GM19351 (cell line): ENCODE data around the gene ZBTB6.
A peak's percentile ranks its signal among the peaks of the same experiment; 100 is the strongest.
"Not testable (repeated sequence)": the region's sequence is repeated elsewhere in the genome, so short reads cannot be mapped to it uniquely, and the experiment has no call there.

ENCODE experiments used
- ATAC-seq: cut with Tn5 transposase; IDR thresholded peaks from one replicate; pipeline ENCODE4 v1.9.1; 2021; ENCODE audit warnings: mild to moderate bottlenecking, moderate library complexity; ENCODE audit not compliant: unreplicated experiment

The ZBTB6 gene

DNA sequence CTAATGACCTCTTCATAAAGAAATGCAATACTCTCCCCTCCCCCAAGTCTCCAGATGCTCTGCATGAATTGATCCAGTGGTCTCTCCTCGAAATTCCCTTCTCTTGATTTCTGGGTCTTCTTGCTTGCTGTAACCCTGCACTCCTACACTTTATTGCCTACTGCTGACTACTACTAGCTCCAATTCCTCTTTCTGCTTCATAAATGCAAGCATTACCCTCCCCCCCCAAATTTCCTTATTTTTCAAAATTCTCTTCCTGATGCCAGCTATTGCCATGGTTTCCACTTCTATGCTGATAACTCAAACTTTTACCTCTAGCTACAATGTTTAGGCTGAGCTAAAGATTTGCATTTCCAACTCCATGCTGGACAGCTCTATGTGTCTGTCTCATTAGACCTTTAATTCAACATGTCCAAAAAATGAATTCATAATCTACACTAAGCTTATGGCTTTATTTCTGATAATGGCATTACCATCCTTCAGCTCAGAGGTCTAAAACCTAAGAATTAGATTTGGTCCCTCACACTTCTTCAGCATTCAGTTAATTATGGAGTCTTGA, 16.8 kb upstream of the ZBTB6 start:
- no peak for ATAC-seq

DNA sequence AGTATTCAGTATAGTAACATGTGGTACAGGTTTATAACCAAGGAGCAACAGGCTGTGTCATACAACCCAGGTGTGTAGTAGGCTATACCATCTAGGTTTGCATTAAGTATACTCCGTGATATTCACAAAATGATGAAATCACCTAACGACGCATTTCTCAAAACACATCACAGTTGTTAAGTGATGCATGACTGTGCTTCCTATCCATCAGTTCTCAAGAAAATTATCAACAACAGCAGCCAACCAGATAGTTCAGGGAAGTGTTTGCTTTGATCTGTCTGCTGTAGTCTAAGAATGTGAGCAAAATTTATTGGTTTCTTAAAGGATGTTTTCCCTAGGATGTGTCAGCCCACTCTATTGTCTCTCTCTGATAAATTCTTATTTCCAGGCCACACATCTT, 10.8 kb upstream of the ZBTB6 start:
- no peak for ATAC-seq

DNA sequence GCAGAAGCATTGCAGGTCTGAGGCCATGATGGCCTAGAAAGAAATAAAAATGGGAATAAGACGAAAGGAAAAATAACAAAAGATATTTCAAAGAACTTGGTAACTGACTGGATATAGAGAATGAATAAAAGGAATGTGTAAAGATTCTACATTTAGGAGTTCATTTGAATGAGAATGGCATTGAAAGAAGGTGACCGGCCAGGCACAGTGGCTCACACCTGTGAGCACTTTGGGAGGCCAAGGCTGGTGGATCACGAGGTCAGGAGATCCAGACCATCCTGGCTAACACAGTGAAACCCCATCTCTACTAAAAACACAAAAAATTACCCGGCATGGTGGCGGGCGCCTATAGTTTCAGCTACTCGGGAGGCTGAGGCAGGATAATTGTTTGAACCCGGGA, 9.6 kb upstream of the ZBTB6 start:
- ATAC-seq = no peak

DNA sequence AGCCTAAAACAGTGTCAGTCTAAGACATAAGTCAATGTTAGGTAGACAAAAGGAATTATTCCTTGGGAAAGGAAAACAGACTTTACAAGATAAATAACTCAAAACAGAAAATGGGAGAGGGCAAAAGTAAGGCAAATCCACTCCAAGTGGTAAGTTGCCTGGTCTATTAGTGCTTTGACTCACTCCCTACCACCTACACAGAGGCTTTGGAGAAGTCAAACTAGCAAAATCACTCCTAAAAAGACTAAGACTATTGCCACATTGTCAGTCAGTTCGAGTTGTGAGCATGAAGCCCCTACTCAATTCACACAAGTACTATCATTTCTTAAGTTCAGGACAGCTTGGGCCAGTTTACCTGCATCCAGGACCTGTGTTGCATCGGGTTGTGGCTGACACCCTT, 5.2 kb upstream of the ZBTB6 start:
- ATAC-seq = no peak

DNA sequence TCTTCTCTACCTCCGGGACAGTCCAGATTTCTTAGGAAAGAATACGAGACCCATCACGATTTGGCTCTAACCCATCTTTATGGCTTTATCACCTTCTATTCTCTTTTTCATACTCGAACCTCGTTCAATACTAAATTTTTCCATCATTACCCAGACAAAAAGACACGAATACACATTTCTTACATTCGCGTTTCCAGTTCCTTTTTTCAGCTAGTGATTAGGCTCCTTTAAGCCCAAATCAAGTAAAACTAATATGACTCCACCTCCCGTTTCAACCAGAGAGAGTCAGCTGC, 506 bp downstream of the ZBTB6 start:
- ATAC-seq = no peak

DNA sequence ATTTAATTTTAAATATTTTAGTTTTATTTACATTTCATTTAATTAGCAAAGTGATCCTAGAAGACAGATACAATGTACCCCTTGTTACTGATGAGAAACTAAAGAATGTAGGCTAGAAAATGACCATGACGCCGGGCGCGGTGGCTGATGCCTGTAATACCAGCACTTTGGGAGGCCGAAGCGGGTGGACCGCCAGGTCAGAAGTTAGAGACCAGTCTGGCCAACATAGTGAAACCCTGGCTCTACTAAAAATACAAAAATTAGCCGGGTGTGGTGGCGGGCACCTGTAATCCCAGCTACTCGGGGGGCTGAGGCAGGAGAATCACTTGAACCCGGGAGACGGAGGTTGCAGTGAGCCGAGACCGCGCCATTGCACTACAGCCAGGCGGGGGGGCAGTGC, 7.0 kb downstream of the ZBTB6 start:
- not testable (repeated sequence) for ATAC-seq

DNA sequence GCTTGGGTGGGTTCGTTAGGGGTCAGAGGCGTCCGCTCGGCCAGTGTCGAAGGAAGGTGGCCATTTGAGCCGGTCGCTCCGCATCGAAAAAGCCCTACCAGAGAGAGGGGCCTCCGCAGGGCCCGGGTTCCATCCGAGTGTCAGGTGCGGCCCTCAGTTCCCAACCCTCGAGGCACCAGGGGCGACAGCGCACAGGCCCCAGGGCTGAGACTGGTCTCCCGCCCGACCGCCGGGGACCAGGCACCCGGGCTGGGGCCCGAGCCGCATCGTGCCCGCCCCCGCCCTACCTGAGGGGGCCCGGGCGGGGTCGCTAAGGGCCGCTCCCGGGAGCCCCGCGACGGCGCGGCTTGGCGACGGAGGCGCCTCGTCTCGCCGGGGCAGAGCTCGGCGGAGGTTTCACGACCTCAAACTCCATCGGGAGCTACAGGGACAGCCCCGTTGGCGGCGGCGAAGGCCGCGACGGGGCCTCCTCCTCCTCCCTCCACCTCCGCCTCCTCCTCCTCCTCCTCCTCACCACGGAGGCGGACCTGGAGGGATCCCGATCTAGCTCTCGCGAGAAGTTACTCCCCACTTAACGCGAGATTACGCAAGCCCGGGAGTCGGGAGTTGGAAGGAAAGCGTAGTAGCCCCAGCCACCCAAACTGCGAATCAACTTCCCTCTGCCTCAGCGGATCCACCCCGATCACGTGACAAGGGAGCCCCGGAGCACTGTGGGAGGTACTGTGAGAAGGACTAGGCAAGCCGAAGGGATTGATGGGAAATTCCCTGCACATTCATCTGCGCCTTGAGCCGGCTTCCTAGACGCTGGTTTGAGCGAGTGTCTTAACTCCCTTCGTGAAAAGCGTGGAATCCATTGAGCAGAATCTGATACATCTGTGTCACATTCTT, 8.1 kb downstream of the ZBTB6 start, which contains the start of gene RC3H2:
TSS of gene RC3H2 (minus strand) at position 537 of the 888 bp plus-strand sequence. CDS start 7,850 bp downstream, outside the sequence.
- peak; percentile 71 for ATAC-seq

DNA sequence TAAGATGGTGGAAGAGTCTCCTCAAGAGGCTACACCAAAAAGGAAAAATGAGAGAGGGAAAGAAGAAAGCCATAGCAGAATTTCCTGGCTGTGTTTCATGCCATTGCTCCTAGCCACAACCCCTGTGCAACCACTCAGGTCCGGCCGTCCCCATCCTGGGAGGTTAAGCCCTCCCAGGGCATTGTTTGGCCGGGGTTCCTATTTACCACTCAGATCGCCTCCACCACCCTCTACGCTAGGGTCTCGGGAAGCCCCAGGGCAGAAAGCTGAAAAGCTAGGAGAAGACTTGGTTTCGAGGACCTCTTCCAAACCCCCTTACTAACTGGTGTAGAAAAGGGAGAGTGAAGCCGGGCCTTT, 8.7 kb downstream of the ZBTB6 start:
- ATAC-seq = peak; percentile 20

DNA sequence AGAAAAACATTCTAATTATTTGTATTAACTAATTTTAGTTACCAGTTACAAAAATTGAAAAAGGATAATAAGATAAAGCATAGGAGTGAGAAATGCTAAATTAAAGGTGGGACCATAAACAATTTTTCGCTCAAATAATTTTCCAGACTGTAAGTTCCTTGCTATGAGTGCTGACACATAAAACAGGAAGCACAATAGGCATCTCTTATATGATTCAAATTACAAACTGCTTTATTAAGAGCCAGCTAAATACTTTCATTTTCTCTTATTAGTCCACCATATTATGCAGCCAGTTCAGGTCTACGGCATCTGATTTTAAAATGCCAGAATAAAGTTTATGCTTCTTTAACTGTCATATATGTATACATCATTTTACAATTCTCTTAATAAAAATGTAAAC, 12.3 kb downstream of the ZBTB6 start:
- ATAC-seq = no peak

DNA sequence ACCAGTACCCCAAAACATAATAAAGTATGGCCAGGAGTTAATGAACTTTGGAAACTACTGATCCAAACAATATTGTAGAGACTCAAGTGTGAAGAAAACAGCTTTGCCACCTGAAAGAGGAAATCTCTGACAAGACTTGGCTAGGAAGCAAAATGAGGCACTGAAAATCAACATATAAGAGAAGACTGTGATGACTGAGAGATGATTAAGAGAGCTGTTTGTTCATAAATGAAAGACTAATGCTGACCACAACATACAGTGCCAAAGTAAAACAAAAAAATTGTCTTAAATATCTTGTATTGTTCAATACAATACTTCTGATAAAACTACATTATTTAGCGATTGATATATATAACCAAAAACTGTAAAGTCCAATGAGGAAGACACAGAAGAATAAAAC, 15.2 kb downstream of the ZBTB6 start:
- ATAC-seq = no peak

DNA sequence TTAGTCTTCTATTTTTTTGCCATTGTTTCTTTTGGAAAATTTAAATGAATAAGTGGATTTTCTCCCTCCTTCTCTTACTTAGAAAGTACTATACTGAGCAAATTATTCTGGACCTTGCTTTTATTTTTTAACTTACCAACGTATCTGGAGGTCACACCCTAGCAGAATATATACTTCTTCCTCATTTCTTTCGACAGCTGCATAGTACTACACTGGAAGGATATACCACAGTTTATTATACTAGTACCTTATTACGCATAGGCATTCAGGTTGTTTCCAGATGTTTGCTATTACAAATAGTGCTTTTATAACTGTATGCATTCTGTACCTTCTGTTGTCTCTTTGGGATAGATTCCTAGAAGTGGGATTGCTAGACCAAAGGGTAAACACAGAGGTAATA, 24.6 kb downstream of the ZBTB6 start:
- no peak for ATAC-seq

DNA sequence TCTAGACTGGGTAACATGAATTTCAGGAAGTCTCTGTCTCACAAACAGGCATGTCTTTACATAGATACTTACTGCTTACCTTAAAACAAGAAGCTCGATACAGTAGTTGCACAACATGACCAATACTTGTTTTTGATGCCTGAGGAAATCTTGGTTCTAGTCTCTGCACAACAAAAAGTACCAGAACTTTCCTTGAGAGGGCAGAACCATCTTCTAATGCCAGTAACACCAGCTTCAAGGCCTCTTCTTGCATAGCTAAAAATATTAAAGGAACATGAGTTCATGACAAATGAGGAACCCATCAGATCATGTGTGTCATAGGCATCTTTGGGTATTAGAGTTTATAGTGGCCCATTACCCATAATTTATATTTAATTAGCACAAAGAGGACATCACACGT, 30.0 kb downstream of the ZBTB6 start:
- no peak for ATAC-seq

DNA sequence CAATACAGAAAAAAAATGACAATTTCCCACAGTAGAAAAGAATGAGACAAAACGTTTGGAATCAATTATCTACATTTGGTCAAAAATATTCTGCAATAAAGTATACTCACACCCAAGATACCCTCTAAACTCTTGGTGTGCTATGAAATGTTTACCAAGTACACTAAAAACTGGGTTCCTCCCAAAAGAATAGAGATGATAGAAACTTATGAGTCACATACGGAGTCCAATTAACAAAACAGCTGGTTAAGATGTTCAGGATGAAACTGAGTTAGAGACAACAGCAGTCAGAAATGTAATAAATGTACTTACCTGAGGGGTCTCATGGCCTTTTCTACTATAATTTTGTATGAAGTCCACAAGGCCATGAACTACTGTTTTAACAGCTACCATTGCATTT, 33.7 kb downstream of the ZBTB6 start:
- ATAC-seq = no peak

DNA sequence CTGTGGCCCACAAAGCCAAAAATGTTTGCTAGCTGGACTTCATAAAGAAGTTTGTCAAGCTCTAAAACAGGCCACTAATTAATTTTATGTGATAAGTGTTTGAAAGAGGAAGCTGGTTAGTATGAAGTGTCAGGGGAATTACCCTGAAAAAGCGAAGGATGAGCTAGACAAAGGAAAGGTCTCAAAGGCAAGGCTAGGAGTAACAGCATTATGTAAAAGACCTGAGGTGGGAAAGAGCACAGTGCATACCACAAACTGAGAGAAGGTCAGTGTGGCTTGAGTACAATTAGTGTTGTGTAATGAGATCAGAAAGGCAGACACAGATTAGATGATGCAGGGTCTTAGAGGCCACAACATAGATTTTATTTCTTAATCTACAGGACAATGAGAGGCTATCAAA, 37.6 kb downstream of the ZBTB6 start:
- ATAC-seq = no peak

DNA sequence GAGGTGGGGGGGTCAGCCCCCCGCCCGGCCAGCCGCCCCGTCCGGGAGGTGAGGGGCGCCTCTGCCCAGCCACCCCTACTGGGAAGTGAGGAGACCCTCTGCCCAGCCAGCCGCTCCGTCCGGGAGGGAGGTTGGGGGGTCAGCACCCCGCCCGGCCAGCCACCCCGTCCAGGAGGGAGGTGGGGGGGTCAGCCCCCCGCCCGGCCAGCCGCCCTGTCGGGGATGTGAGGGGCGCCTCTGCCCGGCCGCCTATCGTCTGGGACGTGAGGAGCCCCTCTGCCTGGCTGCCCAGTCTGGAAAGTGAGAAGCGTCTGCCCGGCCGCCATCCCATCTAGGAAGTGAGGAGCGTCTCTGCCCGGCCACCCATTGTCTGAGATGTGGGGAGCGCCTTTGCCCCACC, 45.8 kb downstream of the ZBTB6 start:
- ATAC-seq = not testable (repeated sequence)

DNA sequence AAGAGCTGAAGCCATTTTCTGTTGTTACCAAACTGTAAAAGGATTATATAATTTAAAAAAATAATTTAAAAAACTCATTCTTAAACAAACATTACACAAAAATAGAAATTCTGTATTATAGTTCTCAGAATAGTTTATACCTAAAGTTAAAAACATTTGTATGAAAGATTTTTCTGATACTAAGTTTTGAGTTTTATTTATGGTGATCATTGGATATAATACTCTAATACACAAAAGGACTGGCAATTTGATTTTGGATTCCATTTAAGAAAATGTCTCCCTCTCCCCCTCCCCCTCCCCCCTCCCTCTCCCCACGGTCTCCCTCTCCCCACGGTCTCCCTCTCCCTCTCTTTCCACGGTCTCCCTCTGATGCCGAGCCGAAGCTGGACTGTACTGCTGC, 47.0 kb downstream of the ZBTB6 start:
- no peak for ATAC-seq

DNA sequence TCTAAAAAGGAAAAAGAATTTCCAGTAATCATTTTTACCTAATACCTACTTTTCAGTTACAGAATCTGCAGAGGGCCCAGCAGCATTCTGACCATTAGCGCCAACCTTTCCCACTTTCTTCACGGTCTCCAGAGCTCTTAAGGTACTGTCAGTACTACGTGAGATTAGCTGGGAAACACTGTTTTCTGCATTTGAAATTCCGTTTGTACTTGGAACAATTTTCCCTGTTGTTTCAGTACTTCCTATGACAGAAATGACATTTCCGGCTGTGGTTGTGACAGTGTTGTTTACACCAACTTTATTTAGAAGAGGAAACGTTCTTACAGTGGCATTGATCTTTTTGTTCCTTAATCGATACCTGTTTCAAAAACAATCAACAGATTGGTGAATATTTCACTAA, 47.8 kb downstream of the ZBTB6 start:
- no peak for ATAC-seq

DNA sequence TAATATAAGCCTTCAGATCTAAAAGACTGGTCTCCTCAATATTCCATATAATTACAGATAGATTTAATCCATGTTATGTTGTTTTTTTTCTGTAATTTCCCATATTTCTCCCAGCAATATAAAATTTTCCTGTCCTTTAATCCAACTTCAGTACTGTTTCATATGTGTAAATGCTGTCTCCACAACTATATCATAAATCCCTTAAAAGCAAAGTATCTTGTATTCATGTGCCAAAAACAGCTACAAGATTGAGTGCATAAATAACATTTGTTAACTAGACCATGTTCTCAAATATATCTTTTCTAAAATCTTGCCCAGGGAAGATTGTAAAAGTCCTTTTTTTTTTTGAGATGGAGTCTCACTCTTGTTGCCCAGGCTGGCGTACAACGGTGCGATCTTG, 49.7 kb downstream of the ZBTB6 start:
- no peak for ATAC-seq

DNA sequence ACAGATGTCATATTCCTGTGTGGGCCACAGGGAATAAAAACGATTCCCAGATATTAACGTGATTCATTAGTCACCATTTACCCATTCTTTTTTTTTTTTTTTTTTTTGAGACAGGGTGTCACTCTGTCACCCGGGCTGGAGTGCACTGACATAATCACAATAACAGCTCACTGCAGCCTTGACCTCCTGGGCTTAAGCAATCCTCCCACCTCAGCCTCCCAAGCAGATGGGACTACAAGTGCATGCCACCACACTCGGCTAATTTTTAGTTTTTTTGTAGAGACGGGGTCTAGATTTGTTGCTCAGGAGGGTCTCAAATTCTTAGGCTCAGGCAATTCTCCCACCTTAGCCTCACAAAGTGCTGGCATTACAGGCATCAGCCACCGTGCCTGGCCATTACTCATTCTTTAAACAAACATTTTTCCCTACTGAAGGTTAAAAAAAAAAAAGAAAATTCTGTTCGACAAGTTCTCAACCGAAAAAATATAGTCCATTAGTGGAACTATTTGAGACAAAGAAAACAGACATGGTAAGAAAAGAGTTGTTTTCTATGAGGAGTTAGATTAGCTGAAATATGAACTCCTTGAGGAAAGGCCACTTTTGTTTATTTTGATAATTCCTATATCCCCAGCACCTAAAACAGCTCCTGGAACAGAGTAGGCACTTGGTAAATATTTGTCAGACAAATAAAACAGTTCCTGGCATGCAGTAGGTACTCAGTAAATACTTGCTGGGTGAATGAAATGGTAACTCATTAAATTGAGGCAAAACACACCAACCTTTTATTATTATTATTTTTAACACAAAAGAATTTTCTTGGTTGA, 52.6 kb downstream of the ZBTB6 start:
- ATAC-seq = no peak
